SH-SY5Y (cell line): ENCODE data around the gene DHRS3.

Experiments
- GATA2 ChIP-seq: IDR thresholded peaks from 2 replicates; pipeline ENCODE4 v1.6.1; 2011; ENCODE audit warnings: mild to moderate bottlenecking, low read depth, low read length
- GATA3 ChIP-seq: IDR thresholded peaks from 2 replicates; pipeline ENCODE4 v1.6.1; 2011; ENCODE audit warnings: low read depth, mild to moderate bottlenecking, low read length, moderate library complexity

- no peak for TF ChIP-seq GATA2
- no peak for TF ChIP-seq GATA3
Measured at GRCh38 chr1:12546771-12547585, 71.0 kb downstream of the DHRS3 start.
